Occipital lobe (tissue), 2 donors: ENCODE measurements around the gene CPD. TPM values are rescaled to one million over a fixed set of nuclear protein-coding genes. Genes with fewer than 3 reads are reported as not detected.

ENCODE experiments used
- DNase-seq: peaks from one replicate; lab custom pipeline; 2025; lab: John Stamatoyannopoulos, UW
- total RNA-seq: library from RNA; depleted of rRNA; stranded (reverse); fragments of >200 nt; gene quantifications from one replicate; pipeline ENCODE4 v1.2.3, GENCODE V29; 2014

CPD gene
- total RNA-seq, 1 donor from 2014 or later, result 60.4 TPM

- DNase-seq, result no peak
Observed at GRCh38 chr17:30352240-30352814, 26.4 kb upstream of the CPD start.

- DNase-seq, result no peak
Observed at GRCh38 chr17:30354701-30355100, 24.0 kb upstream of the CPD start.

GRCh38 chr17:30357476-30357875, 21.3 kb upstream of the CPD start:
- DNase-seq, result no peak

- no peak for DNase-seq
Observed at GRCh38 chr17:30358055-30358760, 20.5 kb upstream of the CPD start.

DNA sequence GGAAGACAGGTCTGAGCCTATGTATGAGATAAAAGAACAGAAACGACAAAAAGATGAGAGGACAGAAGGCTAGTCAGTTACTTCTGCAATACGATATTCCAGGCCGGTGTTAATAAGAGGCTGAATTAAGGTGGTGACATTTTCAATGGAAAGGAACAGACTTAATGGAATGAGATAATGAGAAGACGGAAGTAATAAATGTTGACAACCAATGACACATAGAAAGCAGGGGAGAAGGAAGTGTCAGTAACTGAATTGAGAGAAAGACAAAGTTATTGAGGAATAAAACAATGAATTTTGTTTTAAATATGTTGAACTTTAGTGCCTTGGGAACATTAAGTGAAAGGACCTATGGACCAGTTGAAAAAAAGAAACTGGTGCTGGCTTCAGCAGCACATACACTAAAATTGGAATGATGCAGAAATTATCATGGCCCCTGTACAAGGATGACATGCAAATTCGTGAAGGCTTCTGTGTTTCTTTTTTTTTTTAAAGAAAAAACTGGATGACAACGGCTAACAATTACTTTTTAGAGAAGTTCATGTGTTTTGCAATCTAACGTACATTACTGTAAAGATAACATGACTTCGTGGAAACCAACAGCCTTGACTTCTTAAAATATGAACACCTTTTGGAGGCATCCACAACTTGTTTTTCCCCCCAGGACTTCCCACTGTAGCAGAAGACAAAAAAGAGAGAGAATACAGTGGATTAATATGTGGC, 18.5 kb upstream of the CPD start:
- no peak for DNase-seq

DNA sequence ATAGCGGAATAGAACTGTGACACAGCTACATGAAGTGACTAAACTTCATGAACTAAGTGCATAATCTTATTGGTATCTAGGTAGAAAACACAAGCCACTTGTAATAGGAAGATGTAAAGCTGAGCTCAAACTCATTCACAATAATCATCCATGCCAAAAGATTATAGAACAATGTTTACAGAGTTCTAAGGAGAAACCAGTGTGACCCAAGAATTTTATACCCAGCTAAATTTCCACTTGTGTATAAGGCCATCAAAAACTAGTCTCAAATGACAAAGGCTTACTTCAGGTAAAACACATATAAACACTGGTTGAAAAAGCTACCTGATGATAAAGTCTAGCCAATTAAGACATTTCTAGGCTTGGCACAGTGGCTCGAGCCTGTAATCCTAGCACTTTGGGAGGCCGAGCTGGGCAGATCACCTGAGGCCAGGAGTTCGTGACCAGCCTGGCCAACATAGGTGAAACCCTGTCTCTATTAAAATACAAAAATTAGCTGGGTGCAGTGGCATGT, 16.9 kb upstream of the CPD start:
- DNase-seq, result no peak

DNA sequence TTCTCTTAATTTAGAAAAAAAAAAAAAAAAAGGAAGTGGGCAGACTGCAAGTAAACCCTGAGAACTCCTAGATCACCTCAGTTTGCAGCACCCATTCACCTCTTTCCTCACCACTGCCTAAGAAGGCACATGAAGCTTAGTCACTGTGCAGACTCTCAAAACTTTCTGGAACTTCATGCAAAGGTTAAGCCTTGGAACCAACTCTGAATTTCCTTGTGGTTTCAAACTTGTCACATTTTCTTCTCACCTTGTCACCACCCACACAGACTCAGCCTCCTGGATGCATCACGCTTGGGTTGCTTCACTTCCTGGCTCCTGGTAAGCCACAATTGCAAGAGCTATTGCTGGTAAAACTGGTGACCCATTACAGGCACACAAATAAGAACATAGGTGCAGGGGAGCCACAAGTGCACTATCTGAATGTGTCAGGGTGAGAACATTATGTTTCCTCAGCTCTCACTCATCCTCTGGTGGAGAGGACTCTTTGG, 15.0 kb upstream of the CPD start:
- DNase-seq, result peak; percentile 39

GRCh38 chr17:30366536-30366935, 12.2 kb upstream of the CPD start:
- DNase-seq, result no peak

GRCh38 chr17:30368912-30369720, 9.6 kb upstream of the CPD start:
- no peak for DNase-seq

- no peak for DNase-seq
Observed at GRCh38 chr17:30369995-30370394, 8.7 kb upstream of the CPD start.

DNA sequence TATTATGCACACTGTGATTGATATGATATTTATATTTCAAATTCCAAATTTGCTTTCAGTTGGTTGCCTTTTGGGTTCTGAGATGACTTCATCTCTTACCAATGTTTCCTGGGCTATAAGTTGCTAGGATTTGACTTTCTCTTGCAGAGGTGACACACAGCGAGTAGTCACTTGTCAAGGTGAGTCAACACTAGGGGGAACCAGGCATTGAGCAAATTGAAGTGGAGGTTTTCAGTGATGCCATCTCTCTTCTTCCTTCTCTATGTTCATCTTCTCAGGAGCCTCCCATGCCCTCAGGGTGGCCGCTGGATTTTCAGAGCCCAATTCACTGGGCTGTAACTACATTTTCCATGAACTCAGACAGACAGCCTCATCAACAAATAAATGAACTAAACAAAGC, 6.0 kb upstream of the CPD start:
- no peak for DNase-seq

DNA sequence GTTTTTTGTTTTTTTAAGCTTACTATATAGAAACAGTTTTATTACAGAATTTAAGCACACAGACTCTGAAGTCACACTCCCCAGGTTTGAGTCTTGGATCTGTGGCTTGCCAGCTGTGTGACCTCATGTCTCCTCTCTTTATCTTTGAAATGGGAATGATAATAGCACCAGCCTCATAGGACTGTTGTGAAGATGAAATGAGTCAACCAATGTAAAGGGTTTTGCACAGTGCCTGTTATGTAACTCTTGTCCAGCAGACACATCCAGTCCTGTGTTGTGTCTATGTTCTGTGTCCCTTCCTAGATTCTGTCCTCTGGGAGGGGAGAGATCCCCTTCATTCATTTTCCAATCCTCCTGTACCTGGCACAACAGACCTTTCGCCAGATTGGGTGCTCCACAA, 3.1 kb upstream of the CPD start:
- no peak for DNase-seq

GRCh38 chr17:30376621-30377452, 1.9 kb upstream of the CPD start:
- no peak for DNase-seq

- DNase-seq, result no peak
Observed at GRCh38 chr17:30377574-30378240, 1.0 kb upstream of the CPD start.

DNA sequence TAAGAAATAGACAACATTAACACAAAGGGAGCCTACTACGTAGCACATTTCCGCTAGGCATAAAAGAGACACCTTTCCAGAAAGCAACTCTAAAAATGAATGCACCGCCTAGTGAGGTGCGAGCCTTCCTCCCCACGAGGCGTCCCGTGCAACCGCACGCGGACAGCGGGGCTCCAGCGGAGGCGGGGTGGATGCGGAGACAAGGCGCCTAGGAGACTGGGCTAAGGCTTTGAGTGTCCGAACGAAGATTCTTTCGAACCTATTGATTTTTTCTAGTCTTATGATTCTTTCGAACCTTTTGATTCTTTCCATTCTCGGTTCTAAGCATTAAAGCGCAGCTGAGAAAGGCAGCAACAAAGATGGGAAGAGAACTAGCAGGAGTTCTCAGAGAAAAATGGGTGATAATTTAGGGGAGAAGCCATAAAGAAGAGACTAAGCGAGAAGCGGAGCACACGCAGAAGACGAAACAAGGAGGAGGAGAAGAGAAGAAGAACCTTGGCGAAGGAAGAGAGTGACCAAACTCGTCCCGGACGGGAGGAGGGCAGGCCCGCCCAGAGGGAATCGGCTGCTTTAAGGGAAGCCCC, 394 bp upstream of the CPD start:
- DNase-seq, result no peak

GRCh38 chr17:30379303-30379902, 676 bp downstream of the CPD start:
- no peak for DNase-seq

- no peak for DNase-seq
Observed at GRCh38 chr17:30379903-30380381, 1.2 kb downstream of the CPD start.

- no peak for DNase-seq
Observed at GRCh38 chr17:30380643-30381339, 2.1 kb downstream of the CPD start.

- no peak for DNase-seq
Observed at GRCh38 chr17:30381340-30381659, 2.6 kb downstream of the CPD start.
